ENCODE measurements around the gene MUC6. TPM values are rescaled to one million over a fixed set of nuclear protein-coding genes. Genes with fewer than 3 reads are reported as not detected.

MUC6 gene
- total and polyA plus RNA-seq, 9 of the 15 experiments (the other 6 are each of a cell fraction or from before 2014, with no cell fraction given) = not detected

DNA sequence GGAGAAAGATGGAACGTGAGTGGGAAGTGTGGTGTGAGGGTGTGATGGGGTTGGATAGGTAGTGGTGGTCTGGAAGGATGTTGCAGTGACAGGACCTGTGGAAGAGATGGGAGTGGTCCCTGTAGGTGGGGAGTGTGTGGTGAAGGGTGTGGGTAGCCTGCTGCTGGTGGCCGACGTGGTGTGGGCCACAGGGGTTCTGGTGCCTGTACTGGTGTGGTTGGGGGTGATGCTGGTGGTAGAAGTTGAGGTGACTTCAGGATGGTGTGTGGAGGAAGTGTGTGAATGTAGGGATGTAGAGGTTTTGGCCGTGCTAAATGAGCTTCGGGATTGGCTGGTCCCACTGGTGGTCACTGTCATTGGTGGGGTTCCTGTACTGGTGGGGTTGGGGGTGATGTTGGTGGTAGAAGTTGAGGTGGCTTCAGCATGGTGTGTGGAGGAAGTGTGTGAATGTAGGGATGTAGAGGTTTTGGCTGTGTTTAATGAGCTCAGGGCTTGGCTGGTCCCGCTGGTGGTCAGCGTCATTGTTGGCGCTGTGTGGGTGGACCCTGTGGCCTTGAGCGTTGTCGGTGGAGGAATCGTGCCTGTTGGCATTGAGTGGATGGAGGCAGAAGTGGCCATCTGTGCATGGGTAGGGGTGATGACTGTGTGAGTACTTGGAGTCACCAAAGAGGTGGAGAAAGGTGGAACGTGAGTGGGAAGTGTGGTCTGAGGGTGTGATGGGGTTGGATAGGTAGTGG is 19.1 kb downstream of the MUC6 start:
- no peak for ATAC-seq
- Histone ChIP-seq H2AFZ (ENCODE audit: low read depth, low read length) (no peak overlapping the region), H3K36me3 (ENCODE audit: control insufficient read depth, insufficient read depth, low read length) (no peaks in the 10 kb centered on the region), H3K9ac (ENCODE audit: insufficient read depth in 1 of 2, low read depth in 2 of 2, low read length in 2 of 2) (no peak overlapping the region), H3K4me1 (replicated peaks in 1 of 2; ENCODE audit: control insufficient read depth in 2 of 2, insufficient read depth in 2 of 2, low read length in 2 of 2) (peaks cover 0 to 28% of the 10 kb centered on the region in 2 experiments; a peak in 1 of 5 replicates), H3K27me3 (ENCODE audit: control insufficient read depth in 2 of 2, insufficient read depth in 2 of 2, low read length in 2 of 2) (peaks cover 2 to 49% of the 10 kb centered on the region in 2 experiments; a peak in 4 of 5 replicates), H4K20me1 (replicated peaks; ENCODE audit: control insufficient read depth, insufficient read depth, low read length) (no peaks in the 10 kb centered on the region; the same call in 1 of the 2 replicates), H3K27ac (ENCODE audit: extremely low read depth, low read depth, low read length) (no peak overlapping the region), H3K9me1 (ENCODE audit: control insufficient read depth, insufficient read depth, low read length) (peaks cover 7% of the 10 kb centered on the region), H3K4me2 (ENCODE audit: insufficient read depth, low read length) (no peak overlapping the region), H3K9me3 (replicated peaks; ENCODE audit: control insufficient read depth, insufficient read depth, low read depth, low read length) (no peaks in the 10 kb centered on the region), H3K79me2 (ENCODE audit: control insufficient read depth, insufficient read depth, low read length) (no peaks in the 10 kb centered on the region), H3K4me3 (no peak overlapping the region)
- DNase-seq (ENCODE audit: extremely low read depth in 1 of 4, low spot score in 3 of 4) = no peak
- in situ Hi-C loops (cut with MboI) = no loop called here
- WGBS (ENCODE audit: insufficient coverage, low coverage, missing lambda C conversion rate) = 8% methylated on average over 12 of the region's 12 CpGs
- intact Hi-C loops (cut with micrococcal nuclease) = no loop called here
- POLR2A ChIA-PET = interaction anchor here (1.2 kb wide), 1 partner anchor 10 kb away, joined by 5 read pairs; no protein-coding TSS in a partner anchor
- FAIRE-seq = no peak
- no TSS peak for BruUV-seq (replicated peaks)
- TF ChIP-seq HSF4 (CRISPR knock-in tag; IDR thresholded peaks at IDR 0.05; ENCODE audit: borderline replicate concordance) (no peak), ETV5 (CRISPR knock-in tag; IDR thresholded peaks at IDR 0.05; ENCODE audit: low read depth) (no peak)
- TF ChIP-seq, protein P1, sequence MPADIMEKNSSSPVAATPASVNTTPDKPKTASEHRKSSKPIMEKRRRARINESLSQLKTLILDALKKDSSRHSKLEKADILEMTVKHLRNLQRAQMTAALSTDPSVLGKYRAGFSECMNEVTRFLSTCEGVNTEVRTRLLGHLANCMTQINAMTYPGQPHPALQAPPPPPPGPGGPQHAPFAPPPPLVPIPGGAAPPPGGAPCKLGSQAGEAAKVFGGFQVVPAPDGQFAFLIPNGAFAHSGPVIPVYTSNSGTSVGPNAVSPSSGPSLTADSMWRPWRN (IDR thresholded peaks at IDR 0.05; ENCODE audit: low read depth) = no peak
- CTCF ChIA-PET (ENCODE audit: low intra/inter-chr PET ratio) = no interaction called here

Data from K562 (cell line).